B cell (primary cell): ENCODE results near the gene IGSF8. TPM values are rescaled to one million over a fixed set of nuclear protein-coding genes. Genes with fewer than 3 reads are reported as not detected.
A peak's percentile ranks its signal among the peaks of the same experiment; 100 is the strongest.

Experiments
- ATAC-seq: fragments of 200-7000 bp; cut with Tn5 transposase; one replicate; pipeline ENCODE4 v1.10.0; 2021; ENCODE audit warnings: low read depth, mild to moderate bottlenecking, moderate number of reproducible peaks, moderate library complexity
- CTCF ChIA-PET: fragments of 350-600 bp; sonication (Branson Sonifier 250); formaldehyde crosslinking; loops from one replicate; lab custom pipeline; 2021; ENCODE audit warnings: antibody characterized with exemption, inconsistent platforms; lab: Charles Lee
- POLR2A ChIA-PET: fragments of 350-600 bp; sonication (Branson Sonifier 250); formaldehyde crosslinking; loops from one replicate; lab custom pipeline; 2021; ENCODE audit warnings: antibody characterized with exemption; lab: Charles Lee
- DNase-seq: peaks from one replicate; pipeline ENCODE4 v3.0.0; 2013
- H2AFZ ChIP-seq: 2 replicates; pipeline ENCODE4 v1.6.1; 2012; ENCODE audit warnings: mild to moderate bottlenecking, low read depth, low read length; ENCODE audit not compliant: insufficient read depth, poor library complexity, severe bottlenecking
- H3K27ac ChIP-seq, 2 donors: 1 replicate in 1 of 2; 2 replicates in 1 of 2; pipeline ENCODE4 v1.5.1; 2012 to 2013; ENCODE audit warnings: low read length in 2 of 2, mild to moderate bottlenecking in 2 of 2, moderate library complexity in 1 of 2
- H3K27me3 ChIP-seq, 4 experiments: fragments of 200-600 bp in 1 of 4; sonication (generic) in 1 of 4; replicated peaks in 1 of 4; 1 replicate in 2 of 4; 2 replicates in 2 of 4; pipeline versions ENCODE4 v1.6.1 to v1.7.0; 2013 to 2016; ENCODE audit warnings: low read length in 3 of 4, mild to moderate bottlenecking in 2 of 4, mixed read lengths in 1 of 4, moderate library complexity in 1 of 4; ENCODE audit not compliant: insufficient read depth in 4 of 4, control insufficient read depth in 3 of 4; ENCODE audit errors: control extremely low read depth in 1 of 4
- H3K36me3 ChIP-seq, 2 experiments: replicated peaks in 1 of 2; 1 replicate in 1 of 2; 2 replicates in 1 of 2; pipeline versions ENCODE4 v1.6.1 to v1.7.1; 2013; ENCODE audit warnings: low read length in 1 of 2; ENCODE audit not compliant: insufficient read depth in 2 of 2, control insufficient read depth in 1 of 2; ENCODE audit errors: control extremely low read depth in 1 of 2, extremely low read depth in 1 of 2
- H3K4me1 ChIP-seq, 2 donors: fragments of 200-600 bp in 1 of 2; sonication (generic) in 1 of 2; 1 replicate in 1 of 2; 2 replicates in 1 of 2; pipeline versions ENCODE4 v1.5.1 to v1.6.1; 2013 to 2017; ENCODE audit warnings: low read length in 2 of 2; ENCODE audit not compliant: control insufficient read depth in 2 of 2, insufficient read depth in 2 of 2
- H3K4me2 ChIP-seq: replicated peaks from 2 replicates; pipeline ENCODE3; 2012; ENCODE audit warnings: mild to moderate bottlenecking, low read depth, low read length; ENCODE audit not compliant: poor library complexity, severe bottlenecking
- H3K4me3 ChIP-seq, 5 experiments: fragments of 200-600 bp in 1 of 5; sonication (generic) in 1 of 5; 1 replicate in 3 of 5; 2 replicates in 2 of 5; pipeline versions ENCODE4 v1.5.1 to v1.7.0; 2011 to 2016; ENCODE audit warnings: low read length in 4 of 5, mild to moderate bottlenecking in 4 of 5, low read depth in 2 of 5, control low read depth in 1 of 5, moderate library complexity in 1 of 5; ENCODE audit not compliant: insufficient read depth in 1 of 5; ENCODE audit errors: control extremely low read depth in 1 of 5, extremely low read depth in 1 of 5
- H3K79me2 ChIP-seq: fragments of 200-600 bp; sonication (generic); one replicate; pipeline ENCODE4 v1.6.0; 2016; ENCODE audit warnings: low read length; ENCODE audit not compliant: control insufficient read depth, insufficient read depth
- H3K9ac ChIP-seq: fragments of 200-600 bp; sonication (generic); 2 replicates; pipeline ENCODE4 v1.6.1; 2017; ENCODE audit warnings: mild to moderate bottlenecking, low read length, moderate library complexity
- H3K9me3 ChIP-seq, 3 donors: one replicate each; pipeline versions ENCODE4 v1.6.1 to v1.7.1; 2013; ENCODE audit warnings: low read length in 2 of 3; ENCODE audit not compliant: control insufficient read depth in 2 of 3, insufficient read depth in 1 of 3; ENCODE audit errors: control extremely low read depth in 1 of 3
- H4K20me1 ChIP-seq: 2 replicates; pipeline ENCODE4 v1.6.0; 2012; ENCODE audit warnings: mild to moderate bottlenecking, low read length; ENCODE audit not compliant: insufficient read depth, control insufficient read depth, poor library complexity, severe bottlenecking
- H3K27ac Mint-ChIP-seq: one replicate; pipeline ENCODE4 v1.8.0; 2021; ENCODE audit warnings: mixed read lengths
- H3K27me3 Mint-ChIP-seq: one replicate; pipeline ENCODE4 v1.8.0; 2021; ENCODE audit warnings: mixed read lengths
- H3K4me1 Mint-ChIP-seq: one replicate; pipeline ENCODE4 v1.8.0; 2021; ENCODE audit warnings: mixed read lengths
- H3K4me3 Mint-ChIP-seq: one replicate; pipeline ENCODE4 v1.8.0; 2021; ENCODE audit warnings: mixed read lengths
- H3K9me3 Mint-ChIP-seq: one replicate; pipeline ENCODE4 v1.8.0; 2022; ENCODE audit warnings: mixed read lengths; ENCODE audit not compliant: insufficient read depth
- CTCF ChIP-seq: fragments of 200-600 bp; IDR thresholded peaks from one replicate; pipeline ENCODE4 v1.8.0; 2022; ENCODE audit warnings: antibody characterized with exemption, mild to moderate bottlenecking
- EZH2 ChIP-seq: IDR thresholded peaks from 2 replicates; pipeline ENCODE4 v1.6.1; 2012; ENCODE audit warnings: borderline replicate concordance, low read depth, mild to moderate bottlenecking, moderate library complexity, low read length; ENCODE audit not compliant: insufficient read depth, poor library complexity, severe bottlenecking
- WGBS: methylation state at CpG from one replicate; pipeline ENCODE4 v1.1.5; 2013; ENCODE audit warnings: missing lambda C conversion rate; ENCODE audit not compliant: insufficient coverage; 5-methylcytosine and 5-hydroxymethylcytosine counted together
- intact Hi-C: fragments of 100-400 bp; cut with micrococcal nuclease; formaldehyde crosslinking; loops from one replicate; pipeline ENCODE4 v1.10.0; 2022
- polyA plus RNA-seq: library from polyadenylated mRNA; depleted of rRNA; stranded (reverse); fragments of >200 nt; gene quantifications from 2 replicates; pipeline ENCODE4 v1.2.3, GENCODE V29; 2012
- total RNA-seq, 2 donors: library from RNA; stranded (reverse); fragments of 120-200 nt in 1 of 2; gene quantifications; 1 replicate in 1 of 2; 2 replicates in 1 of 2; pipeline versions ENCODE4 v1.2.3 to v1.2.4, GENCODE V29; 2013 to 2022

The IGSF8 gene
- total and polyA plus RNA-seq, 2 donors (not counting 1 experiment from before 2014, with no cell fraction given): 37.2 to 56.0 TPM

DNA sequence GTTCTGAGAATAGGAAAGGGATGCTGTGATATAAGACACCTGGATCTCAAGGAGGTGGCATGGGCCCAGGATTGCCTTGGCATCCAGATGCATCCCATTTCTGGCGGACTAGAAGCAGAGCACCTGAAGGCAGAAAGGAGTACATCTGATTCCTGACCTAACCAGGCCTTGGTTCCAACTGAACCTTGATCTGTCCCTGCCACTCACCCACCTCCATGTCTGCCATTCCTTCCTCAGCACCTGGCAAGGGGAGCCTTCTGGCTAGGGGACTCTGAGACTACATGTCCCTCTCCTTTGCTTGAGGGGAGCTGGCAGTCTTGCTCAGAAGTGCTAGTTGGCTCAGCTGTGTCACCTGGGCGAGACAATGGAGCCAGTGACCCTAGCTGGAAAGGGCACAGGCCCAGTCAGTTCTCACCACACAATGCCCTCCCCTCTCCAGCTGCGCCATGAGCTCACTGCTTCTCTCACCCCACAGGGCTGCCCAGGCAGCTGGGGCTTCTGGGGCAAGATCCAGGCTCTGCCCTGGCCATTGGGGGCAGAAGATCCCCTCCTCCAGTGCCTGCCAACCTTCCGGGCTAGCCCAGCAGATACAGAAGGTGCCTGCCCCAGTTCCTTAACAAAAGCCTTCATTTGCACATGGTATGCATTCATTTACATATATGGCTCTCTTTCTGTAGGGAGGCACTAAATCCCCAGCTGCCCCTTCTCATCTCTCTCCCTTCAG is 2.9 kb downstream of the IGSF8 start:
- ATAC-seq (no peak), DNase-seq (no peak)
- H3K9ac ChIP-seq: no peak overlapping the region
- no peak overlapping the region for H3K27ac ChIP-seq
- ChIA-PET POLR2A (no interaction called here), CTCF (interaction anchor here (0.7 to 6.5 kb wide), 7 partner anchors 10 to 1196 kb away, joined by 3 to 60 read pairs (median 4); no protein-coding TSS in a partner anchor)
- peaks cover 27 to 33% of the 10 kb centered on the region in 2 donors for H3K4me1 ChIP-seq
- Mint-ChIP-seq H3K4me3 (peak overlapping the region; percentile 62), H3K4me1 (peaks cover 34% of the 10 kb centered on the region), H3K27me3 (no peaks in the 10 kb centered on the region), H3K9me3 (no peaks in the 10 kb centered on the region), H3K27ac (peak overlapping the region; percentile 79)
- H3K4me2 ChIP-seq: no peak overlapping the region
- no peak for TF ChIP-seq EZH2
- TF ChIP-seq CTCF: no peak
- 98% methylated on average over 4 of the region's 4 CpGs for WGBS
- no peaks in the 10 kb centered on the region for H3K9me3 ChIP-seq
- peaks cover 69% of the 10 kb centered on the region for H4K20me1 ChIP-seq
- H2AFZ ChIP-seq: no peak overlapping the region
- intact Hi-C loops: loop anchor here (5.0 to 10.0 kb wide), 2 partner anchors 173 to 1299 kb away; no protein-coding TSS in a partner anchor
- no peak overlapping the region for H3K4me3 ChIP-seq
- peaks cover 3 to 50% of the 10 kb centered on the region in 2 experiments for H3K36me3 ChIP-seq
- peaks cover 36% of the 10 kb centered on the region for H3K79me2 ChIP-seq
- H3K27me3 ChIP-seq: no peaks in the 10 kb centered on the region

DNA sequence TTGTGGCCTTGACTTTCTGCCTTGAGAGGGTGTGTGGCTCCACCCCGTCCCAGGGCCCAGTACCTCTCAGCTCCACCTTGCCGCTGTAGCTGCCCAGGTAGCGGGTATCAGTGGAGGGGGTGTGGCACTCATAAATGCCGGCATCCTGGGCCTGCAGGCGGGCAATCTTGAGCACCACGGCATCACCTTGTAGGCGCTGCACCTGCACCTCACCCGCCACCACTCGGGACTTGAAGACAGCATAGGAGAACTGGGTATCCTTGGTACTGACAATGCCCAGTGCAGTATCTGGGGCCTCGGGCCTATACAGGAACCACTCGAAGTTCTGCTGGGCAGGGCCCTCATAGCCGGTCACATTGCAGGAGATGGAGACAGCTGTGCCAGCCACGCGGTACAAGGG is 3.6 kb downstream of the IGSF8 start:
- CTCF ChIA-PET: interaction anchor here (0.7 to 6.5 kb wide), 3 partner anchors 9 to 1196 kb away, joined by 3 to 60 read pairs (median 7); no protein-coding TSS in a partner anchor
- Histone ChIP-seq H4K20me1 (peaks cover 69% of the 10 kb centered on the region), H2AFZ (no peak overlapping the region), H3K79me2 (peaks cover 36% of the 10 kb centered on the region), H3K4me2 (no peak overlapping the region), H3K27ac (no peak overlapping the region), H3K9ac (no peak overlapping the region), H3K27me3 (no peaks in the 10 kb centered on the region), H3K4me1 (peaks cover 25 to 32% of the 10 kb centered on the region in 2 donors), H3K4me3 (no peak overlapping the region), H3K9me3 (no peaks in the 10 kb centered on the region), H3K36me3 (peaks cover 3 to 56% of the 10 kb centered on the region in 2 experiments)
- ATAC-seq: no peak
- POLR2A ChIA-PET: no interaction called here
- no peak overlapping the region for H3K27ac Mint-ChIP-seq
- no peak overlapping the region for H3K4me3 Mint-ChIP-seq
- intact Hi-C loops: loop anchor here (5.0 to 10.0 kb wide), 2 partner anchors 173 to 1300 kb away; no protein-coding TSS in a partner anchor
- H3K4me1 Mint-ChIP-seq: peaks cover 31% of the 10 kb centered on the region
- no peak for DNase-seq
- H3K9me3 Mint-ChIP-seq: no peaks in the 10 kb centered on the region
- WGBS: 98% methylated on average over 12 of the region's 14 CpGs
- TF ChIP-seq EZH2 (no peak), CTCF (no peak)
- H3K27me3 Mint-ChIP-seq: no peaks in the 10 kb centered on the region
